Neuronal stem cell (in vitro differentiated cells): ENCODE measurements around the gene NDST1.

ENCODE experiments used
- DNase-seq: peaks from one replicate; pipeline ENCODE4 v3.0.0-alpha.2; 2013; ENCODE audit warnings: low spot score
- H2AFZ ChIP-seq: one replicate; pipeline ENCODE4 v1.6.1; 2013; ENCODE audit warnings: mild to moderate bottlenecking, low read length, inconsistent platforms
- H2AK5ac ChIP-seq: 2 replicates; pipeline ENCODE4 v1.6.1; 2013; ENCODE audit warnings: low read depth, mild to moderate bottlenecking, inconsistent platforms, low read length, moderate library complexity, mixed read lengths
- H2BK120ac ChIP-seq: 2 replicates; pipeline ENCODE4 v1.6.1; 2013; ENCODE audit warnings: low read depth, mild to moderate bottlenecking, inconsistent platforms, low read length, moderate library complexity, mixed read lengths
- H2BK12ac ChIP-seq: one replicate; pipeline ENCODE4 v1.6.1; 2013; ENCODE audit warnings: low read length, inconsistent platforms
- H2BK15ac ChIP-seq: 2 replicates; pipeline ENCODE4 v1.6.1; 2013; ENCODE audit warnings: mild to moderate bottlenecking, low read length, inconsistent platforms, mixed read lengths
- H2BK5ac ChIP-seq: one replicate; pipeline ENCODE4 v1.6.1; 2013; ENCODE audit warnings: inconsistent platforms, mild to moderate bottlenecking, low read length, moderate library complexity
- H3K14ac ChIP-seq: one replicate; pipeline ENCODE4 v1.6.1; 2013; ENCODE audit warnings: low read length, inconsistent platforms
- H3K18ac ChIP-seq: 2 replicates; pipeline ENCODE4 v1.6.1; 2013; ENCODE audit warnings: low read length, inconsistent platforms
- H3K23ac ChIP-seq: 2 replicates; pipeline ENCODE4 v1.6.1; 2013; ENCODE audit warnings: low read depth, mild to moderate bottlenecking, mixed read lengths, low read length, inconsistent platforms; ENCODE audit not compliant: poor library complexity
- H3K27ac ChIP-seq: replicated peaks from 3 replicates; pipeline ENCODE4 v1.5.1; 2013; ENCODE audit warnings: low read length, inconsistent platforms
- H3K27me3 ChIP-seq, 3 experiments: 2 replicates each; pipeline ENCODE4 v1.6.1; 2013; ENCODE audit warnings: low read length in 3 of 3, mild to moderate bottlenecking in 2 of 3, inconsistent platforms in 1 of 3, low read depth in 1 of 3, mixed read lengths in 1 of 3, moderate library complexity in 1 of 3; ENCODE audit not compliant: control insufficient read depth in 3 of 3, insufficient read depth in 3 of 3
- H3K36me3 ChIP-seq, 2 donors: replicated peaks in 1 of 2; 2 replicates each; pipeline ENCODE4 v1.6.1; 2013; ENCODE audit warnings: low read length in 2 of 2; ENCODE audit not compliant: control insufficient read depth in 2 of 2, insufficient read depth in 2 of 2
- H3K4ac ChIP-seq: 2 replicates; pipeline ENCODE4 v1.6.1; 2013; ENCODE audit warnings: inconsistent platforms, mild to moderate bottlenecking, low read length, moderate library complexity
- H3K4me1 ChIP-seq, 2 donors: 1 replicate in 1 of 2; 2 replicates in 1 of 2; pipeline ENCODE4 v1.6.1; 2013; ENCODE audit warnings: low read length in 2 of 2, low read depth in 1 of 2; ENCODE audit not compliant: control insufficient read depth in 2 of 2, insufficient read depth in 1 of 2
- H3K4me2 ChIP-seq: one replicate; pipeline ENCODE4 v1.6.1; 2013; ENCODE audit warnings: mild to moderate bottlenecking, low read length, inconsistent platforms; ENCODE audit not compliant: insufficient read depth, poor library complexity, severe bottlenecking
- H3K4me3 ChIP-seq, 2 donors: 2 replicates each; pipeline ENCODE4 v1.5.1; 2013; ENCODE audit warnings: low read length in 2 of 2, mild to moderate bottlenecking in 2 of 2, inconsistent platforms in 1 of 2, moderate library complexity in 1 of 2
- H3K79me1 ChIP-seq: one replicate; pipeline ENCODE4 v1.6.1; 2013; ENCODE audit warnings: low read depth, mild to moderate bottlenecking, inconsistent platforms, low read length, moderate library complexity
- H3K9ac ChIP-seq: one replicate; pipeline ENCODE4 v1.6.1; 2013; ENCODE audit warnings: mild to moderate bottlenecking, low read depth, low read length, inconsistent platforms; ENCODE audit not compliant: poor library complexity
- H3K9me3 ChIP-seq, 2 donors: replicated peaks in 1 of 2; 2 replicates each; pipeline versions ENCODE3 to v1.6.1; 2013; ENCODE audit warnings: low read length in 2 of 2, mild to moderate bottlenecking in 2 of 2, inconsistent platforms in 1 of 2, low read depth in 1 of 2, mixed read lengths in 1 of 2, moderate library complexity in 1 of 2; ENCODE audit not compliant: control insufficient read depth in 2 of 2, insufficient read depth in 1 of 2
- H4K8ac ChIP-seq: one replicate; pipeline ENCODE4 v1.6.1; 2013; ENCODE audit warnings: low read depth, mild to moderate bottlenecking, inconsistent platforms, low read length, moderate library complexity
- H4K91ac ChIP-seq: one replicate; pipeline ENCODE4 v1.6.1; 2013; ENCODE audit warnings: low read length, low read depth, mild to moderate bottlenecking, inconsistent platforms; ENCODE audit not compliant: poor library complexity
- WGBS, 2 donors: extraction: QIAGEN DNeasy Blood & Tissue Kit; methylation state at CpG; one replicate each; pipeline ENCODE4 v1.1.7; 2013; ENCODE audit warnings: missing lambda C conversion rate in 2 of 2, mixed read lengths in 1 of 2; ENCODE audit not compliant: insufficient read length in 2 of 2, insufficient replicate concordance in 1 of 2; ENCODE audit errors: extremely low coverage in 2 of 2; 5-methylcytosine and 5-hydroxymethylcytosine counted together

The NDST1 gene

DNA sequence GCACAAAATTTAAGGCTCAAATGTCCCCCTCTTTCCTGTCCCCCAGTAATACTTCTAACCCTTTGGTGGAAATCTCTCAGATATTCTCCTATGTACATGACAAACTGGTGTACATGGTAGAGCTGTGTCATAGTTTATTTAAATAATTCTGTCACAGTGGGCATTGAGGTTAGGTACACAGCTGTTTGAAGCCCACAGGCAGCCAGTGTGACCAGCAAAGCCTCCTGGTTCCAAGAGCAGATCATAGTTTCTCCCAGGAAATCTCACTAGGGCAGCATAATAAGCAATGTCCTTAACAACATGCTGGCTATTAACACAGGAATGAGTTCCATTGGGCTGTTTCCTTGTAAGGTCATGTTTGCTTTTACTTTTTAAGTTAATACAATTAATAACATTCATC lies 63.9 kb downstream of the NDST1 start:
- no peaks in the 10 kb centered on the region for H3K36me3 ChIP-seq
- no peak overlapping the region for H2BK15ac ChIP-seq
- peaks cover 1% of the 10 kb centered on the region for H3K79me1 ChIP-seq

DNA sequence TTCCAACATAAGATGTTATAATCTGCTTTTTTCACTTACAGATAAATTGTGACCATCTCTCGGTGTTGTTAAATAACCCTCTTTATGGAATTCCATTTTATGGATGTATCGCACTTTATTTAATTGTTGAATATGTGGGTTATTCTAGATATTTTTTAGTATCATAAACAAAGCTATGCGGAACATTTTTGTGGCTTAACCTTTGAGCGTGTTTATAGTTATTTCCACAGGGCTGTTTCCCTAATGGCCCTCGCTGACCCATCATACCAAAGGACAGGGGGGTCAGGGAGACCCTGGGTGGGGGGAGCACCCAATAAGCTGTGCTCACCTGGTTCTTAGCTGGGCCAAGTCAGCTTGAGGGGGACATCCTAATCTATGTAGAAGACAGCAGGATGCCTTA lies 65.3 kb downstream of the NDST1 start:
- no peak overlapping the region for H3K23ac ChIP-seq
- no peak overlapping the region for H3K4me2 ChIP-seq
- no peak overlapping the region for H3K4ac ChIP-seq
- H4K8ac ChIP-seq: no peak overlapping the region
- H3K4me1 ChIP-seq: peaks cover 0 to 4% of the 10 kb centered on the region in 2 donors
- no peak overlapping the region for H2BK12ac ChIP-seq
- no peak overlapping the region for H3K14ac ChIP-seq
- no peak overlapping the region for H3K9ac ChIP-seq
- peaks cover 0 to 2% of the 10 kb centered on the region in 2 donors for H3K9me3 ChIP-seq
- DNase-seq: no peak
- no peak overlapping the region for H3K18ac ChIP-seq
- no peak overlapping the region for H2BK5ac ChIP-seq
- no peak overlapping the region for H2BK120ac ChIP-seq
- H3K79me1 ChIP-seq: peaks cover 1% of the 10 kb centered on the region
- no peak overlapping the region for H2AK5ac ChIP-seq
- no CpG with 5 or more reads among the region's 5 CpGs for WGBS, 2 donors
- no peak overlapping the region for H3K27ac ChIP-seq
- no peak overlapping the region for H2AFZ ChIP-seq
- H3K4me3 ChIP-seq: no peak overlapping the region
- H2BK15ac ChIP-seq: no peak overlapping the region
- H3K27me3 ChIP-seq: peaks cover 0 to 5% (median 0%) of the 10 kb centered on the region in 3 experiments
- no peak overlapping the region for H4K91ac ChIP-seq
- H3K36me3 ChIP-seq: no peaks in the 10 kb centered on the region

More for the DNA sequence above, 63.9 kb downstream of the NDST1 start:
- no peak overlapping the region for H3K4me2 ChIP-seq
- H3K27ac ChIP-seq: no peak overlapping the region
- no peak overlapping the region for H2BK12ac ChIP-seq
- H3K14ac ChIP-seq: no peak overlapping the region
- no peak overlapping the region for H3K23ac ChIP-seq
- H2AFZ ChIP-seq: no peak overlapping the region
- H3K4ac ChIP-seq: no peak overlapping the region
- H2BK5ac ChIP-seq: no peak overlapping the region
- H3K4me3 ChIP-seq: no peak overlapping the region
- no peak overlapping the region for H3K18ac ChIP-seq
- H3K4me1 ChIP-seq: peaks cover 0 to 1% of the 10 kb centered on the region in 2 donors
- no peaks in the 10 kb centered on the region for H3K9me3 ChIP-seq
- H3K9ac ChIP-seq: no peak overlapping the region
- H3K27me3 ChIP-seq: peaks cover 0 to 5% (median 0%) of the 10 kb centered on the region in 3 experiments
- DNase-seq: no peak
- no peak overlapping the region for H4K91ac ChIP-seq
- no peak overlapping the region for H2BK120ac ChIP-seq
- no peak overlapping the region for H2AK5ac ChIP-seq
- no peak overlapping the region for H4K8ac ChIP-seq

DNA sequence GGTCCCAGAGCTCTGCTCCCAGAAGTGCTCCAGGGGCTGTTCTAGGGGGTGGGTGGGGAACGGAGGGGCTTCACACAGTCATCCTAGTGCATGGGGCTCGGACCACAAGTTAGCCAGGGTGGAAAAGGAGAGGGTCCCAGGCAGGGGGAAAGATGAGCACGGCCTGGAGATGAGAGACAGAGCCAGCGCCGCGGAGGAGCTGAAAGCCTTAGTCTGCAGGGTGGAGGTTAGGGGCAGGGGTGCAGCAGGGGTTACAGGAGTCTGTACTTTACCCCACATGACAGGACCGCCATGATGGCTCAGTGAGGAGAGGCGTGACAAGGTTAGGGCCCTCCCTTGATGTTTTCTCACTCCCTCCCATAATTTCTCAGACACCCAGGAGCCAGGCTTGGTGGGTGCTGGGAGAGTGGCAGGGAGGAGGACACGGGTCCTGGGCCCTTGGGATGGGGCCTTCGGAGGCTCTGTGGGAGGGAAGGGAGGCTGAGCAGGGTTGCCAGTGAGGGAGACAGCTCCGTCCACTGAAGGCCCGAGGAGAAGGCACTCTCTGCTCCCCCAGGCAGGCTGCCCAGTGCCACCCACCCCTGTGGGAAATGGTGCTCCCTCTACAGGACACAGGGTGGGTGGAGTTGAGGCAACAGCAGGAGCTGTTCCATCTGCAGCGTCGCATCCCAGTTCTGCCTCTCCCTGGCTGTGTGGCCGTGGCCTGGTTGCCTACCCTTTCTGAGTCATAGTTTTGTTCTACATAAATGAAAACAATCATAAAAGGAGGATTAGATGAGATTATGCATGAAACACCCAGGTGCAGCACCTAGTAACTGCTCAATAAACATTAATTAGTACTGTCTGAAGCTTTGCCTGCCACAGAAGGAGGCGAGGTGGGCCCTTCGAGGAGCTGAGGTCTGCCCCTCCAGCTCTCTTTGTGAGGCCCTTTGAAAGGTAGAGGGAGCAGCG lies 66.2 kb downstream of the NDST1 start:
- peak overlapping the region; percentile 91 for H2BK15ac ChIP-seq
- no peak for DNase-seq
- H4K8ac ChIP-seq: peak overlapping the region; percentile 65
- H3K27ac ChIP-seq: no peak overlapping the region
- peaks cover 0 to 4% of the 10 kb centered on the region in 2 donors for H3K4me1 ChIP-seq
- peak overlapping the region; percentile 17 for H3K23ac ChIP-seq
- peak overlapping the region; percentile 31 for H3K18ac ChIP-seq
- H2BK12ac ChIP-seq: no peak overlapping the region
- H2AK5ac ChIP-seq: peak overlapping the region; percentile 95
- peak overlapping the region; percentile 16 for H2BK120ac ChIP-seq
- H3K36me3 ChIP-seq: no peaks in the 10 kb centered on the region
- peaks cover 0 to 2% (median 0%) of the 10 kb centered on the region in 3 experiments for H3K27me3 ChIP-seq
- no peak overlapping the region for H3K4me3 ChIP-seq
- H2AFZ ChIP-seq: peak overlapping the region; percentile 47
- no peak overlapping the region for H4K91ac ChIP-seq
- H2BK5ac ChIP-seq: peak overlapping the region; percentile 90
- H3K9me3 ChIP-seq: peaks cover 0 to 2% of the 10 kb centered on the region in 2 donors
- H3K9ac ChIP-seq: no peak overlapping the region
- no peak overlapping the region for H3K4me2 ChIP-seq
- H3K14ac ChIP-seq: peak overlapping the region; percentile 12
- no peak overlapping the region for H3K4ac ChIP-seq
- peaks cover 1% of the 10 kb centered on the region for H3K79me1 ChIP-seq
- WGBS, 2 donors: no CpG with 5 or more reads among the region's 18 CpGs

- DNase-seq: no peak
- H3K4me2 ChIP-seq: no peak overlapping the region
- H3K9me3 ChIP-seq: peaks cover 2 to 3% of the 10 kb centered on the region in 2 donors
- no peak overlapping the region for H3K9ac ChIP-seq
- H3K18ac ChIP-seq: peak overlapping the region; percentile 76
- H4K91ac ChIP-seq: peak overlapping the region; percentile 79
- peaks cover 0 to 4% of the 10 kb centered on the region in 2 donors for H3K4me1 ChIP-seq
- H2AFZ ChIP-seq: peak overlapping the region; percentile 52
- H3K4ac ChIP-seq: peak overlapping the region; percentile 89
- H3K4me3 ChIP-seq: no peak overlapping the region
- H2BK120ac ChIP-seq: no peak overlapping the region
- peak overlapping the region; percentile 95 for H2AK5ac ChIP-seq
- peak overlapping the region; percentile 90 for H2BK5ac ChIP-seq
- peaks cover 1% of the 10 kb centered on the region for H3K79me1 ChIP-seq
- peak overlapping the region; percentile 34 for H3K23ac ChIP-seq
- no peak overlapping the region for H3K27ac ChIP-seq
- H2BK12ac ChIP-seq: peak overlapping the region; percentile 73
- peaks cover 0 to 2% (median 0%) of the 10 kb centered on the region in 3 experiments for H3K27me3 ChIP-seq
- H4K8ac ChIP-seq: peak overlapping the region; percentile 99
- H2BK15ac ChIP-seq: peak overlapping the region; percentile 91
- WGBS, 2 donors: no CpG with 5 or more reads among the region's 15 CpGs
- peak overlapping the region; percentile 17 for H3K14ac ChIP-seq
- H3K36me3 ChIP-seq: no peaks in the 10 kb centered on the region
Measured at GRCh38 chr5:150574818-150575547, 67.1 kb downstream of the NDST1 start.
